ENCODE data around the gene IL17C.

The IL17C gene

DNA sequence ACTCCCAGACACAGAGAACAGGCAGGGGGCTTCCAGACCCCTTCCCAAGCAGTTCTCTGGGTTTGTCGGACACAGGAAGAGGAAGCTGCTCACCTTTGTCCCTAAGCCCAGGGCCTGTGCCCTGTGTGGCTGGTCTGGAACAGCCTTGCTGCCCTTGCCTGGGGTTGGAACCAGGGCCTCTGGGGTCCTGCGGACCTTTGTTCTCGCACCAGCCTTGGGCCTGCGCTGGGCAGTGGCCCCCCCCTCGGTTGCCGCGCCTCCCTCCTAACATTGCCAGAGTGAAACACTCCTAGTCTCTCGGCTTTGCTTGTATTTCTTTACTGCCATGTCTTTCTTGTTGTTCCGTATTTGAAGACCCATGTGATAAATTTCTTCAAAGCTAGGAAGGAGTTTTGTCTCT lies 8.5 kb upstream of the IL17C start:
- DNase-seq, result no peak

- DNase-seq, result no peak
Measured at GRCh38 chr16:88630433-88630832, 7.9 kb upstream of the IL17C start.

DNA sequence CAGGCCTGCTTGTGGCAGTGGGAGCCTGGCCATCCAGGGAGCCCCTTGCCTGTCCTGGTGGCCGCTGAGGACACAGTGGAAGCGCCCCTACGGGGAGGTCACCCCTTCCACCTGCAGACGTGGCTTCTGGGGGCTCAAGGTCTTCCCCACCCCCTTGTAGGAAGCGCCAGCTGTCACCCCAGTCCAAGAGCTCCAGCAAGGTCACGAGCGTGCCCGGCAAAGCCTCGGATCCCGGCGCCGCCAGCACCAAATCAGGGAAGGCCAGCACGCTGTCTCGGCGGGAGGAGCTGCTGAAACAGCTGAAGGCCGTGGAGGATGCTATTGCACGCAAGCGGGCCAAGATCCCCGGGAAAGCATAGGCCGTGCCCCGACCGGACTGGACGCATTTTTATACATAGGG lies 7.4 kb upstream of the IL17C start:
- DNase-seq, result no peak

- no peak for DNase-seq
Measured at GRCh38 chr16:88631384-88631783, 7.0 kb upstream of the IL17C start.

- no peak for DNase-seq
Measured at GRCh38 chr16:88631920-88632586, 6.3 kb upstream of the IL17C start.

GRCh38 chr16:88632587-88632930 lies 5.8 kb upstream of the IL17C start:
- DNase-seq, result no peak

GRCh38 chr16:88633684-88634140 lies 4.7 kb upstream of the IL17C start:
- peak; percentile 40 to 48 for DNase-seq

DNA sequence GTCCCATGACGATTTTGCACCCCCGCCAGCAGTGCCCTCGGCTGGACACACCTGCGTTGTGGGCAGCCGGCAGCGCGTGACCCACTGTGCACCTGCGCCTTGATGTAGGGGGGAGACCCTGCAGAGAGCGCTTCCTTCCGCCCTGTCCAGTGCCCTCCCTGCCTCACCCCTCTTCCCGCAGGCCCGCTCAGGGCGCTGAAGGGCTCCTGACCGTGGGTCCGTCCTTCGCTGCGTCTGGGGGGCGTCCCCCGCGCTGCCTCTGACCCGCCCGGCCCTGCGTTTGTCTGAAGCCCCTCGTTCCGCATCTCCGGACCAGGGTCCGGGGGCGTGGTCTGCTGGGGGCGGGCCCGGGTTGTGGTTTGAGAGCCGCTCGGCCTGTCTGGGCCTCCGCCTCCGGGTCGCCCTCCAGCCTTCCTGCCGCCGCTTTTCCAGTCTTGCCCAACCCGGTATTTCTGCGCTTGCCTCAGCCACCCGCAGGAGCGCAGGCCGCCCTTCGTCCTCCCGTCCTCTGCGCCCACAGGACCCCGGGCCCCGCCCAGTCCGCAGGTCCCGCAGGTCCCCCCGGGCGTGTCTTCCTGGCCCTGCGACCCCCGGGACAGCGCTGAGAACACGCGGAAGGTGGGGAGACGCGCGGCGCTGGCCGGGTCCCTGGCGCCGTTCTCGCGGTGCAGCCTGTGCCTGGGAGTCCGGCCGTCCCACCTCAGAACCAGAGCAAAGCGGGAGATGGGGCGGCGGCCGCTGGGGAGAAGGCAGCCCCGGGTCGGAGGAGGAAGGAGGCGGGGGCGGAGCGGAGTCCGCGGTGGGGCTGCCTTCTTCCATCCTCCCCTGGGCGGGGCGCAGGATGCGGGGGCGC lies 4.0 kb upstream of the IL17C start:
- peak; percentile 63 to 65 for DNase-seq

DNA sequence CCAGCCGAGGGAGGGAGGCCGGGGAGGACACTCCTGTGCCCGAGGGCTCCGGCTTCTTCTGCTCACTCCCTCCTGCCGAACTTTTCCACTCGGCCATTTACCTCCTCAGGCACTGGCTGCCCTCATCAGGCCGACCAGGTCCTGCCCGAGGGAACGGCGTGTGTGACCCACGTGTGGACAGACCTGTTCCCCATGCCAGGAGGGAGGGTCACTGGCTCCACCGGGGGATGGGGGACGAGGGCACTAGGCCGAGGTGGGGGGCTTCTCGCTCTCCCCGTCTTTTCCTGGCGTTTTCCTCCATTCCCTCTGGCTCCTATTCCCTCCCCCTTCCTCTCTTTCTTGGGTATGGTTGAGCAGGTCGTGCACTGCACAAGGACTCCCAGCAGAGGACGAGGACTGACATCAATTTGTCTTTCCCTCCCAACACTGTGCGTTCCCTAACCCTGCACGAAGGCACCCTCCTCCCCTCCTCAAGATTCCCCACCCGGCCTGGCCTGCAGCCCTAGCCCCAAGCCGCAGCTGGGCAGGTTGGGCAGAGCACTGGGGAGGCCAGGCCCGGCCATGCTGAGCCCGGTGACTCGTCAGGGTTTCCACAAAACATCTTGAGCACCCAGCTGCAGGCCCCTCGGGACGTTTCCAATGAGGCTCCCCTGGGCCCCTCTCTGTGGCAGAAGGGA lies 3.2 kb upstream of the IL17C start:
- DNase-seq, result no peak

DNA sequence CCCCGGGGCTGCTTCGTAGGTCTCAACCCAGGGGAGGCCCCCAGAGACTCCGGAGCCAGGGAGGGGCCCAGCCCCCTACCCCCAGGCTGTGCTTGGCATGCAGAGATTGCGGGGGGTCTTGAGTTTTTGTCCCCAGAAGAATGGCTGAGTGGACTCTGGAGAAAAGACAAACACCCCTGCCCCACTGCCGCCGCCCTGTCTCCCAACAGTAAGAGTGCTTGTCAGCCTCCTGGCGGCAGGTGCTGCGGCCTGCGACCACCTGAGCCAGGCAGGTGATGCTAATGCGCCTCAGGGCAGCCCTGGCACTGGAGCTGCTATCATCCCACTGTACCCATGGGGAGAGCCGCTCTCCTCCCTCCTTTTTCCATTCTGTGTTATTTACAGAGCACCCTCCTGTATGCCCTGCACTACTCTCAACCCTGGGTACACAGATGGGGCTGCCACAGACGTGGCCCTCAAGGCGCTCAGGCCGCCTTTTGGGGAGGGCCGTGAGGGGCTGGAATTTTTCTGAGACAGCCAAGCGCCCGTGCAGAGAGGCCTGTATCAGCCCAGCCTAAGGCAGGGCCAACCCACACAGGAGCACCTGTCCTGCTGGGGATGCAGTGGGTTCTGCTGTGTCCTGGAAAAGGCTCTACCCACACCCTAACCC lies 2.6 kb upstream of the IL17C start:
- no peak for DNase-seq

DNA sequence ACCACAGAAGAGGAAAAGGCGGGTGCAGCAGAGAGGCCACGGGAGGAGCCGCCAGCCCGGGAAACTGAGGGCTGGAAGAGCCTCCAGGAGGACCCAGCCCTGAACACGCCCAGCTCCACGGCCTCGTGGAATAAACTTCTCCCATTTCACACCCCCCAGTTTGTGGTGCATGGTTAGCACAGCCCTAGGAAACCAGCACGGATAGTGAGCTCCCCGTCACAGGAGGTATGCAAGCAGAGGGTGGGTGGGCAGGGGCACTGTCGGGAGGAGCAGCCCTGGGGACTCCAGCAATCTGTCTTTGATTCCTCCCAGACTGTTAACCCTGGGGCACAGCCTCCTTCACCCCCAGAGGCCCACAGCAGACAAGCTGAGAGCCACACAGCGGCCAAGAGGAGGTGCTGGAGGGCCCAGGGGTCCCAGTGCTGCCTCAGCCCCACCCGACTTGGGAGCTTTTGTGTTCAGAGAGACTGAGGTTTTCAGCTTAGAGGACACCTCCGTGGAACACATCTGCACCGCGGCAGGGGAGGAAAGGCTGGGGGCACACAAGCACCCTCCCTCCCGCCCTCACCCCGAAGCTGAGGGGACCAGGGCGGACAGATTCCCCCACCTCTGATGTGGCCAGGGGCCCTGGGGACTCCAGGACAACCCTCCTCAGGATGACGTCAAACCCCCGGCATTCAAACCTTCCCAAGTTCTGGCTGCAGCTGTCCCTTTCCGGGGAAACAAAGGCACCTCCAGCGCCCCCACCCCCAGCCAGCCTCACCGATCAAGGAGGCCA lies 1.7 kb upstream of the IL17C start:
- no peak for DNase-seq

- DNase-seq, result no peak
Measured at GRCh38 chr16:88639231-88640038, 1.1 kb downstream of the IL17C start.

GRCh38 chr16:88640039-88640495 lies 1.7 kb downstream of the IL17C start:
- DNase-seq, result no peak

GRCh38 chr16:88640498-88641247 lies 2.3 kb downstream of the IL17C start:
- no peak for DNase-seq

- no peak for DNase-seq
Measured at GRCh38 chr16:88642881-88643643, 4.7 kb downstream of the IL17C start.

- no peak for DNase-seq
Measured at GRCh38 chr16:88643644-88643932, 5.2 kb downstream of the IL17C start.

- DNase-seq, result no peak
Measured at GRCh38 chr16:88645455-88645854, 7.1 kb downstream of the IL17C start.

GRCh38 chr16:88645941-88646340 lies 7.6 kb downstream of the IL17C start:
- DNase-seq, result no peak

DNA sequence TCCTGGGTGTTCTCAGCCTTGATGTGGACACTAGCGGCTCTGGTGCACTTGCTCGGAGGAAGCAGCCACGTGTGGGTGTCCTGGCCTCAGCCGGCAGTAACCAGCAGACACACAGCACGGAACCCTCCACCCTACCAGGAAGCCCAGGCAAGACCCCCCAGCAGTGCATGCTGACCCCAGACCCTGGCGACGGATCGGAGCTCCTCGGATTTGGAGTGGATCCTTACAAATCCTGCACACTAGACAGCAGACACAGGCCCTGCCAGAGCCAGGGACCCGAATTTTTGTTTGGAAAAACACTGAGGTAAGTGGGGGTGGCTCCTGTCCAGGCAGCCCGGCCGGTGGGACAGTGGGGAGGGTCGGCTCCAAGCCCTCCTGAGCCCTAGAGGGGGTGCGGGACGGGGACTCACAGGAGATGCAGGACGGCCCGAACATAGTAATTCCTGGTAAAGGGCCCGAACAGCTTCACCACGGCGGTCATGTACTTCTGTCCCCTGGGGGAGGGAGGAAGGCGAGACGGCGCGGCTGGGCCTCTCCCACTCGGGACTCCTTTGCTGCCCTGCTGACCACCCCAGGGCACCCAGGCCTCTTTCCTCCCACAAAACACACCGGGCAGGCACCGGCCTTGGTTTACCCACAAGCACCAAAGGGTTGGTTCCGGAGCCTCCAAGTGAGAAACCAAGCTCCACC lies 8.1 kb downstream of the IL17C start:
- DNase-seq, result no peak
